PC-9 (cell line): ENCODE measurements around the gene P3H3. TPM values are rescaled to one million over a fixed set of nuclear protein-coding genes. Genes with fewer than 3 reads are reported as not detected.
A peak's percentile ranks its signal among the peaks of the same experiment; 100 is the strongest.

Experiments used
- BruUV-seq: library from RNA; stranded (reverse); fragments of 400-500 nt; replicated peaks from 2 replicates; lab custom pipeline; 2021; lab: Mats Ljungman, UMichigan
- CTCF ChIA-PET: fragments of 300-600 bp; sonication (Branson Sonifier 250); formaldehyde crosslinking; loops from one replicate; lab custom pipeline; 2022; ENCODE audit warnings: antibody characterized with exemption; lab: Charles Lee
- POLR2A ChIA-PET: fragments of 300-600 bp; sonication (Branson Sonifier 250); formaldehyde crosslinking; loops from one replicate; lab custom pipeline; 2022; ENCODE audit warnings: antibody characterized with exemption; ENCODE audit not compliant: unreplicated experiment; lab: Charles Lee
- DNase-seq, 2 experiments: peaks; one replicate each; pipeline versions ENCODE4 v3.0.0 to v3.0.0-alpha.2; 2015 to 2022; ENCODE audit warnings: mixed read lengths in 1 of 2
- H2AFZ ChIP-seq: fragments of 200-600 bp; sonication (generic); 2 replicates; pipeline ENCODE4 v1.8.1; 2017; ENCODE audit warnings: antibody characterized with exemption
- H3F3A ChIP-seq: fragments of 200-600 bp; sonication (generic); 2 replicates; pipeline ENCODE4 v1.8.1; 2017; ENCODE audit warnings: antibody characterized with exemption, mild to moderate bottlenecking, low read depth; ENCODE audit not compliant: insufficient read depth
- H3K27ac ChIP-seq: fragments of 200-600 bp; sonication (generic); 2 replicates; pipeline ENCODE4 v1.6.1; 2016; ENCODE audit warnings: mixed run types
- H3K27me3 ChIP-seq: fragments of 200-600 bp; sonication (generic); 2 replicates; pipeline ENCODE4 v1.6.1; 2016; ENCODE audit warnings: low read depth, mixed run types; ENCODE audit not compliant: insufficient read depth
- H3K36me3 ChIP-seq: fragments of 200-600 bp; sonication (generic); 2 replicates; pipeline ENCODE4 v1.6.1; 2016; ENCODE audit warnings: low read depth, mixed run types
- H3K4me1 ChIP-seq: fragments of 200-600 bp; sonication (generic); replicated peaks from 2 replicates; pipeline ENCODE4 v1.6.1; 2016; ENCODE audit warnings: mixed run types; ENCODE audit not compliant: insufficient read depth
- H3K4me2 ChIP-seq: fragments of 200-600 bp; sonication (generic); 2 replicates; pipeline ENCODE4 v1.6.1; 2017; ENCODE audit warnings: mixed run types
- H3K4me3 ChIP-seq: fragments of 200-600 bp; sonication (generic); 2 replicates; pipeline ENCODE4 v1.6.1; 2016; ENCODE audit warnings: mixed run types
- H3K79me2 ChIP-seq: fragments of 200-600 bp; sonication (generic); 2 replicates; pipeline ENCODE4 v1.6.1; 2017; ENCODE audit warnings: low read depth, mixed run types
- H3K9me2 ChIP-seq: fragments of 200-600 bp; sonication (generic); 2 replicates; pipeline ENCODE4 v1.8.1; 2017; ENCODE audit warnings: mild to moderate bottlenecking; ENCODE audit not compliant: insufficient read depth
- H3K9me3 ChIP-seq: fragments of 200-600 bp; sonication (generic); 2 replicates; pipeline ENCODE4 v1.8.1; 2016; ENCODE audit warnings: low read depth; ENCODE audit not compliant: insufficient read depth
- H4K20me1 ChIP-seq: fragments of 200-600 bp; sonication (generic); 2 replicates; pipeline ENCODE4 v1.8.1; 2017; ENCODE audit not compliant: insufficient read depth
- EZH2 ChIP-seq: fragments of 200-600 bp; sonication (generic); IDR thresholded peaks from 2 replicates; pipeline ENCODE4 v1.8.0; 2017; ENCODE audit warnings: antibody characterized with exemption, low read depth
- intact Hi-C: fragments of 100-400 bp; cut with micrococcal nuclease; formaldehyde crosslinking; loops from one replicate; pipeline ENCODE4 v1.10.0; 2022; ENCODE audit not compliant: unreplicated experiment
- total RNA-seq: library from RNA; stranded (reverse); gene quantifications from 2 replicates; pipeline ENCODE4 v1.2.3, GENCODE V29; 2021
- TF ChIP-seq, protein P1 (sequence below): fragments of 200-600 bp; sonication (generic); conservative IDR thresholded peaks from 2 replicates; pipeline ENCODE4 v1.6.1; 2017; ENCODE audit warnings: mixed run types, antibody characterized with exemption, mild to moderate bottlenecking, moderate library complexity

The P3H3 gene
- total RNA-seq, 1 experiment from 2014 or later: 0.52 TPM

DNA sequence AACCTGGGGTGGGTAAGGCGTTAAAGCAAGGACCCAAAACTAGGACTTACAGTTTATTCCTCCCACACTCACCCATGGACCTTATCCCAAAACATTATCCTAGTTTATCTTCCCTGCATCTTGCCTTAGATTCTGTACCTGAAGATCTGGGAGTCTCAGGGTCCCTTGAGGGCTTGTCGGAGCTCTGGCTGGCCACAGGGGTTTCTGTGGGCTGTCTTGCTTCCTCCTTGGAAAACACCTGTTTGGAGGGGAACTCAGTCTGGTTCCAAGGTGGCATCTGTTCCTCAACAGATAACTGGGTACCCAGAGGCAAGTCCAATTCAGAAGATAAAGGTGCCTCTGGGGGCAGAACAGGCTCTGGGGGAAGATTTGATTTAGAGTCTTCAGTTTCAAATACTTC lies 21.2 kb downstream of the P3H3 start:
- Histone ChIP-seq H3K79me2 (peaks cover 34% of the 10 kb centered on the region), H2AFZ (no peak overlapping the region), H3K27ac (no peak overlapping the region), H3K4me3 (0 out of 2 replicates have a peak overlapping the region, but pooled peaks have one; percentile 83), H4K20me1 (peaks cover 10% of the 10 kb centered on the region; the same call in 1 of the 2 replicates), H3K9me2 (no peaks in the 10 kb centered on the region), H3K27me3 (no peaks in the 10 kb centered on the region), H3F3A (peaks cover 36% of the 10 kb centered on the region; the same call in 1 of the 2 replicates), H3K4me1 (peaks cover 25% of the 10 kb centered on the region), H3K9me3 (no peaks in the 10 kb centered on the region), H3K36me3 (no peaks in the 10 kb centered on the region; the same call in 1 of the 2 replicates), H3K4me2 (peak overlapping the region; percentile 86)
- BruUV-seq: no TSS peak
- ChIA-PET CTCF (no interaction called here), POLR2A (no interaction called here)
- no peak for DNase-seq
- intact Hi-C loops: no loop called here
- no peak for TF ChIP-seq EZH2
- TF ChIP-seq, protein P1, sequence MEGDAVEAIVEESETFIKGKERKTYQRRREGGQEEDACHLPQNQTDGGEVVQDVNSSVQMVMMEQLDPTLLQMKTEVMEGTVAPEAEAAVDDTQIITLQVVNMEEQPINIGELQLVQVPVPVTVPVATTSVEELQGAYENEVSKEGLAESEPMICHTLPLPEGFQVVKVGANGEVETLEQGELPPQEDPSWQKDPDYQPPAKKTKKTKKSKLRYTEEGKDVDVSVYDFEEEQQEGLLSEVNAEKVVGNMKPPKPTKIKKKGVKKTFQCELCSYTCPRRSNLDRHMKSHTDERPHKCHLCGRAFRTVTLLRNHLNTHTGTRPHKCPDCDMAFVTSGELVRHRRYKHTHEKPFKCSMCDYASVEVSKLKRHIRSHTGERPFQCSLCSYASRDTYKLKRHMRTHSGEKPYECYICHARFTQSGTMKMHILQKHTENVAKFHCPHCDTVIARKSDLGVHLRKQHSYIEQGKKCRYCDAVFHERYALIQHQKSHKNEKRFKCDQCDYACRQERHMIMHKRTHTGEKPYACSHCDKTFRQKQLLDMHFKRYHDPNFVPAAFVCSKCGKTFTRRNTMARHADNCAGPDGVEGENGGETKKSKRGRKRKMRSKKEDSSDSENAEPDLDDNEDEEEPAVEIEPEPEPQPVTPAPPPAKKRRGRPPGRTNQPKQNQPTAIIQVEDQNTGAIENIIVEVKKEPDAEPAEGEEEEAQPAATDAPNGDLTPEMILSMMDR: no peak

DNA sequence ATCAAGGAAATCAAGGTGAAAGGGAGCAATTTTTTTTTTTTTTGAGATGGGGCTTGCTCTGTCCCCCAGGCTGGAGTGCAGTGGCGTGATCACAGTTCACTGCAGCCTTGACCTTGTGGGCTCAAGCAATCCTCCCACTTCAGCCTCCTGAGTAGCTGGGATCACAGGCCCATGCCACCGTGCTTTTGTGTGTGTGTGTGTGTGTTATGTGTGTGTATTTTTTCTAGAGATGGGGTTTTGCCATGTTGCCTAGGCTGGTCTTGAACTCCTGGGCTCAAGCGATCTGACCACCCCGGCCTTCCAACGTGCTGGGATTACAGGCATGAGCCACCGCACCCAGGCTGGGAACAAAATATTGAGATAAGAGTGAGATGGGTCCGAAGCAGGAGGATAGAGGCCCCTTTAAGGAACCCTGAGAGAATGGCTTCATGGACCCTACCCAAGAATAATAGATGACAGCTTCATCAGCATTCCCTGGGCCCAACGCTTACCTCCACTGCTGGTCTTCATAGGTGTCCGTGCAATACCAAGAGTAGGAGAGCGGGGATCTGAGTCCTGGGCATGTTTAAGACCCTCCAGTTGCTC lies 21.9 kb downstream of the P3H3 start:
- Histone ChIP-seq H4K20me1 (peaks cover 10% of the 10 kb centered on the region; the same call in 1 of the 2 replicates), H2AFZ (no peak overlapping the region), H3K4me2 (peak overlapping the region; percentile 86), H3K79me2 (peaks cover 40% of the 10 kb centered on the region), H3K27ac (no peak overlapping the region), H3F3A (peaks cover 36% of the 10 kb centered on the region; the same call in 1 of the 2 replicates), H3K9me2 (no peaks in the 10 kb centered on the region), H3K4me3 (peak overlapping the region; percentile 83), H3K4me1 (peaks cover 25% of the 10 kb centered on the region), H3K27me3 (no peaks in the 10 kb centered on the region), H3K9me3 (no peaks in the 10 kb centered on the region), H3K36me3 (no peaks in the 10 kb centered on the region; the same call in 1 of the 2 replicates)
- TF ChIP-seq, protein P1: no peak
- TF ChIP-seq EZH2: no peak
- intact Hi-C loops: loop anchor here (5.0 kb wide), 2 partner anchors 112 to 283 kb away; partner anchors contain the start of gene NOP2
- BruUV-seq: no TSS peak
- ChIA-PET CTCF (no interaction called here), POLR2A (no interaction called here)
- no peak for DNase-seq

DNA sequence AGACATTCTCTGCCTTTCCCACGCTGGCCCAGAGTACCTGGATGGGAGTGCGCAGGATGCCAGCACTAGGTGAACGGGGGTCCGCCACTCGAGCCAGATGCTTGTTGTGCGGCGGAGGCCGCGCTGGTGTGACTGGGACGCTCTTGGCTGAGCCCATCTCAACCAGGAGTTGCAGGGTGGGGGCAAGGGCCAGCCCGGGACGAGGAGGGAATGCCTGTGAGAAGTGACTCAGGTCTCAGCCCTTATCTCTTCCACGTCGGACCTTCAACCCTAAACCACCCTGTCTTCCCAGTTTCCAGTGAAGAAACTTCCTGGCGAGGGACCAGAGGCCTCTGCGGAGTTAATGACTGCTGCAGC lies 22.6 kb downstream of the P3H3 start:
- peak overlapping the region; percentile 86 for H3K4me2 ChIP-seq
- H3F3A ChIP-seq: peaks cover 36% of the 10 kb centered on the region; the same call in 1 of the 2 replicates
- H2AFZ ChIP-seq: peak overlapping the region; percentile 82
- intact Hi-C loops: loop anchor here (1.0 to 5.0 kb wide), 5 partner anchors 23 to 283 kb away; partner anchors contain the start of genes NOP2 and SPSB2
- no peak for DNase-seq
- ChIA-PET POLR2A (interaction anchor here (0.6 to 3.1 kb wide), 7 partner anchors 18 to 760 kb away, joined by 3 to 31 read pairs (median 8); partner anchors contain the start of genes PTMS and SPSB2), CTCF (interaction anchor here (0.6 to 1.5 kb wide), 3 partner anchors 85 to 168 kb away, joined by 3 to 17 read pairs (median 4); partner anchors contain the start of genes LPCAT3 and PTMS)
- peaks cover 10% of the 10 kb centered on the region; the same call in 1 of the 2 replicates for H4K20me1 ChIP-seq
- no peaks in the 10 kb centered on the region for H3K9me2 ChIP-seq
- BruUV-seq: TSS peak; percentile 54
- no peaks in the 10 kb centered on the region for H3K9me3 ChIP-seq
- no peak overlapping the region for H3K27ac ChIP-seq
- peaks cover 47% of the 10 kb centered on the region for H3K79me2 ChIP-seq
- TF ChIP-seq EZH2: no peak
- TF ChIP-seq, protein P1: no peak
- peaks cover 25% of the 10 kb centered on the region for H3K4me1 ChIP-seq
- H3K27me3 ChIP-seq: no peaks in the 10 kb centered on the region
- peak overlapping the region; percentile 83 for H3K4me3 ChIP-seq
- peaks cover 6% of the 10 kb centered on the region for H3K36me3 ChIP-seq
